Measurements from ENCODE around the gene MAST4.

The MAST4 gene

GRCh38 chr5:66872736-66873331 is 276.6 kb downstream of the MAST4 start:
- no peak for DNase-seq (ENCODE audit: low read depth in 2 of 2)

DNA sequence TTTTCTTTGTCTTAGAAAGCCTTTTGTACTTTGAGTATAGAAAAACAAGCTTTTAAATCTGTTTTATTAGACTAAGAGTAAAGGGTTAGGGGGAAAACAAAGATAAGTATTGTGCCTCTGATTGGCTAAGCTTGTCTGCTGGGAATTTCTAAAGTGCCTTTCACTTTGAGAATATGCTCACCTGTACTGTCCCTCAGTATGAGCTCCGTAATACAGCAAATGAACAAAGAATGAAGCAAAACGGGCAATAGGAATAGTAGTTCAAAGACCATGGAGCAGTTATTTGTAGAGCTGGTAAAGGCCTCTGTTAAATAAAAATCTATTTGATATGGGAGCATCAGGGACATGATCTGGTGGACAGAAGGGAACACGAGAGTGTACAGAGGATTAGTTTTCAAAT is 277.8 kb downstream of the MAST4 start:
- DNase-seq (ENCODE audit: low read depth in 2 of 2): no peak

- no peak for DNase-seq (ENCODE audit: low read depth in 2 of 2)
Measured at GRCh38 chr5:66875315-66875714, 279.1 kb downstream of the MAST4 start.

DNA sequence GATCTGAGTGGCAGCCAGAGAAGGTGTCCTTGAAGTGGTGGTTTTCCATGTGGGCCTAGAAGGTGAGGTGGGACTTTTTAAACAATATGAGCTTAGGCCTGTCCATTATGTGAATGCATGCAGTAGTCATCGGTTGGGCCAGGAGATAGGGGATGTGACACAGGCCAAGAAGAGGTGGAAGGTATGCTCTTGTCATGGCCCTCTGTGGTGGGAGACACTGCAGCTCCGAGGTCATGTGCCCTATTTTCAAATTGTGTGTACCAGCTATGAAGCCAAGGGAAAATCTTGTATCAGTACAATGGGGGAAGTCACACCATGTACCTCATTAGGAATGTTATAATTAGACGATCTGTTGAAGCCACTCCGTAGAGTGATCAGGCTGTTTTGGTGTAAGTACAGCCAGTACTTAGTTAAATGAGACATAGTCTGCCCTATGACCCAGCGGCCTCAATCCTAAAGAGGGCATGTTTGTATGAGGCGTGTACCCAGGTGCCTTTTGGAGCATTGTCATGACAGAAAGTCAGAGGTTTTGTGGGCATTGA is 280.1 kb downstream of the MAST4 start:
- DNase-seq (ENCODE audit: low read depth in 2 of 2): no peak

DNA sequence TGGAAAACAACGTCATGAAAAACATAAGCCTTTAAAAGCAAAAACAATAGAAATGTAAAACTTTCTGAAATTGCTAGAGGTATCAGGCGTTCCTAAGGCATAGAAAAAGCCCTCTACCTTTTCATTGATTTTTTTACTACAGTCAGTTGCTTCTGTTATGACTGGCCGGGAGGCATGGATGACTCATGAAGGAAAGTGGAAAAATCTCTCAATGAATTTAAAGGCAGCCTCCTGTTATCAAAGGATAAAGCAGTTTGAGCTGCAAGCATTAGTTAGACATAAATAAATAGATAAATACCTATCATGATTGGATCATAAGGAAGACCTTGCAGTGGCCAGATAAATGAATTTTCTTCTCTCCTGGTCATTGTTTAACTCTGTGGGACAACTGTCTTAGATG is 281.6 kb downstream of the MAST4 start:
- DNase-seq (ENCODE audit: low read depth in 2 of 2): no peak

- no peak for DNase-seq (ENCODE audit: low read depth in 2 of 2)
Measured at GRCh38 chr5:66880401-66880800, 284.2 kb downstream of the MAST4 start.

DNA sequence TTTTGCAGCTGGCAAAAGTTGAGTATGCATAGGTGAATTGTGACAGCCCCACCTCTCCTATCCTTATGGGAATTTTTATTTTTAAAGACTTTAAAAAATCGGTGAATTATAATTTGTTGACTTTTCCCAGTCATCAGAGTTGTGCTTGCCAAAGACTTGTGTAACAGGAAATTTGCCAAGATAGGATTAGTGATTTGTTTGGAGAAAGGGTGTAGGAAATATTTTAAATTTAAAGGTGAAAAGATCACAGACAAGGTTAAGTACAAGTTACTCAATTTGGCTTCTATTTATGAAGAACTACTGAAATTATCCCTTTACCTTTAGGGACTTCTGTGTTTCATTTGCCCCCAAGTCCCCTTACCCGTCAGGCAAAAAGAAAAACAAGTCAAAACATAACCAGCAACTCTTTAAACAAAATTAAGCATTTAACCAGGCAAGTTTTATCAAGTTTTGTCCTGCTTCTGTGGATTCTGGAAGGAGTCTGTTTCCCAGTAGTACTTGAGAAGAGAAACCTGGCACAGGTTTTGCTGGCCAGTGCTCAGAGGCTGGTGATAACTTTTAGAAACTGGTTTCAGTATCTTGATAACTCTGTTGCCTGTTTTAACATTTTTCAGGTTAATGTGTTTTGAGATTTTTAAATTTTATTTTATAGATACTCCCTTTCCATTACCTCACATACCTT is 285.4 kb downstream of the MAST4 start:
- no peak for DNase-seq (ENCODE audit: low read depth in 2 of 2)

DNA sequence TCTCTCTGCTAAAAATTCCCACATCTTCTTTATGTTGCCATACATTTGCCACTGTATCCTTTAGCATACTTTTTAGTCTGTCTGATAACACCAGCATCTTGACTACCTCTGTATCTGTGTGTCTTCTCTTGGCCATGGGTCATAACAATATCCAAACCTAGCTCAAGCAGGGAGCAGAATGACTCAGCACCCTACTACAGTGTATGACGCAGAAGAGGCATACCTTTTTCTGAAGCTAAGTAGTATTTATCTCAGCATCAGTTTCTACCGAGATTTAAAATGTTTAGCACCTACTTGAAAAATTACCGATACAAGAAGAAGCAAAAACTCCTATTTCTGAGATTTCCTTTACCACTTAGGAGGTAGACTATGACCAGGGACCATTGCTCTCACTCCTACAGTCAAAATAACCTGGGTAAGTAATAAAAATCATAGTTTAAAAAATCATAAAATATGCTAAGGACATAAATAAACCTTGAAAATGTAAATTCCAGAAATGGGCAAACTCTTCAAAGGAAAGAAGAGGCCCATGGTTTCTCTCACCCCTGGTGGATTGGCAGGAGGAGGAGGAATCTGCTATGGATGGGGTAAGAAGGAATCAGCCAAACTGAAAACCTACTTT is 286.5 kb downstream of the MAST4 start:
- no peak for DNase-seq (ENCODE audit: low read depth in 2 of 2)

DNA sequence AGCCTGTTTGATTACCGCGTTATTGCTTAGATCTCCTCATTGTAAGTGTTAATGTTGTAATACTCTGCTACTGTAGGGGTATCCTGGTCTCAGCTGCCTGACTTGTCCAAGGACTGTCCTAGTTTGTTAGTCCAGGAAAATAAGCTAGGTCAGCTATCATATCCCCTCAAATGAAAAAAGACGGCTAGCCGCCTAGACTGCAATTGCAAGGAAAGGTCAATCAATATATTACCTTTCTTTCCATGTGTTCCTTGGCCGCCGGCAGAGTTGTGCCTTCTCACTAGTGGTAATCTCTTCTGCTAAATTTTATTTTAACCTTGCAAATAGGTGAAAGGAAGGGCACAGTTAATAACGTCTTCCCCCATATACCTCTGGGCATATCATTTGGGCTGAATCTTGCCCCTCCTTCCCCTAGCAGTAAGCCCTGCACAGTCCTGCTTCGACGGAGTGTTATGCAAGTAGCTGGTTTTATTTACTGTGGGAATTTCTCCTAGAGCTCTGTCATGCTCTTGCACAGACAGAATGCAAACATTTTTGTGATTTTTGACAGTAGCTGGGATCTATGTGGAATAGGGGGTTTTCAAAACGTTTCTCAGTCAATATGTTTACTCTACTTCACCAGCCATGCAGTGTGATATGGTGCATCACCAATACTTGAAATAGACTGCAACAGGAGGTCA is 288.5 kb downstream of the MAST4 start:
- no peak for DNase-seq (ENCODE audit: low read depth in 2 of 2)

DNA sequence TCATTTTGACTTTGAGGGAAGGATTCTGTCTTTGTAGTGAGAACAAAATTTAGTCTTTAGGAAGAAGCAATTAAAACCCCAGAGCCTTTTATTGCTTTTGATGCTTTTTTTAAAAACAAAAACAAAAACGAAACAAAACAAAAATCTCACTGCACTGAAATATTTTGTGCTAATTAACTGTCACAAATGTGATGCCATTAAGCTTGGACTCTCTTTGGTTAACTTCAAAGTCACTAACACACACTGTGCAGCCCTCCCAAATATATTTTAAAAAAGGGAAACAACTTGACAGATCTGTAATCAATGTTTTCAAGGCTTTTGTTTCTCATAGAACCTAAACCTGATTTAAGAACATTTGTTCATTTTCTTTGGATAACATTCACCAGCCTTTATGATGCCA is 290.7 kb downstream of the MAST4 start:
- no peak for DNase-seq (ENCODE audit: low read depth in 2 of 2)

- DNase-seq (ENCODE audit: low read depth in 2 of 2): no peak
Measured at GRCh38 chr5:66888613-66889012, 292.4 kb downstream of the MAST4 start.

DNA sequence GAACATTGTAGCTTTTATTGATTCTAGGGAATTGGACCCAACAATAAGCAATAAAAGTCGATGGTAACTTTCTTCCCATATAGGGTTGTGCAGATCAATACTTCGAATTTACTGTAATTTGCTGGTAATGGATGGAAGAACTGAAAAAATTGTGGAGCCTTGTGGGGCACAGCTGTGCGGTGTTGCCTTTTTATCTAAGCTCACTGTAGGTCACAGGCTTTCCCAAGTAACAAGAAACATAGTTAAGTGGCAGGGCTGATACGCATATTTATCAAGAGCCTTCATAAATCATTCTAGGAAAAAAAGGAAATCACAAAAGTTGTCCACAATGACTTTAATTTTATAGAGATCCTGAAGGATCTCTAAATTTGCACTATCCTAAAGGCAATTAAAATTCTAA is 292.9 kb downstream of the MAST4 start:
- no peak for DNase-seq (ENCODE audit: low read depth in 2 of 2)

DNA sequence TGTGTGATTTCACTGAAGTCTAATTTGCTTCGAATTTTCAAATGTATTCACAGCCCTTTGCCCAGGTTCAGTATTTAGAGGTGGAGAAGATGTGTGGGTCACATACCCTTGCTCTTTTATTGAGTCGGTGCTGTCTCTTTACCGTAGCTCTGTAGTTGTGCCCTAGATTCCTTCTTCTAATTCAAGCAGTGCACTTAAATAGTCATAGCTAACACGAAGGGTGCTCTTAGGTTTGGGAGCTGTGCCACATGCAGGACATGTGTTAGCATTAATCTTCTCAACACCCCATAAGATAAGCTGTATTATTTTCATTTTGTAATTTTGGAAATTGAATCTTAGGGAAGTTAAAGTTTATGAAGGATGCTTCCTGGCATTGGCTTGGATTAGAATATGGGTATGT is 293.3 kb downstream of the MAST4 start:
- no peak for DNase-seq (ENCODE audit: low read depth in 2 of 2)

- no peak for DNase-seq (ENCODE audit: low read depth in 2 of 2)
Measured at GRCh38 chr5:66891184-66891925, 295.2 kb downstream of the MAST4 start.

- no peak for DNase-seq (ENCODE audit: low read depth in 2 of 2)
Measured at GRCh38 chr5:66892716-66893115, 296.5 kb downstream of the MAST4 start.

- no peak for DNase-seq (ENCODE audit: low read depth in 2 of 2)
Measured at GRCh38 chr5:66894480-66895240, 298.5 kb downstream of the MAST4 start.

- no peak for DNase-seq (ENCODE audit: low read depth in 2 of 2)
Measured at GRCh38 chr5:66896171-66896570, 300.0 kb downstream of the MAST4 start.

GRCh38 chr5:66897356-66897755 is 301.2 kb downstream of the MAST4 start:
- DNase-seq (ENCODE audit: low read depth in 2 of 2): no peak

DNA sequence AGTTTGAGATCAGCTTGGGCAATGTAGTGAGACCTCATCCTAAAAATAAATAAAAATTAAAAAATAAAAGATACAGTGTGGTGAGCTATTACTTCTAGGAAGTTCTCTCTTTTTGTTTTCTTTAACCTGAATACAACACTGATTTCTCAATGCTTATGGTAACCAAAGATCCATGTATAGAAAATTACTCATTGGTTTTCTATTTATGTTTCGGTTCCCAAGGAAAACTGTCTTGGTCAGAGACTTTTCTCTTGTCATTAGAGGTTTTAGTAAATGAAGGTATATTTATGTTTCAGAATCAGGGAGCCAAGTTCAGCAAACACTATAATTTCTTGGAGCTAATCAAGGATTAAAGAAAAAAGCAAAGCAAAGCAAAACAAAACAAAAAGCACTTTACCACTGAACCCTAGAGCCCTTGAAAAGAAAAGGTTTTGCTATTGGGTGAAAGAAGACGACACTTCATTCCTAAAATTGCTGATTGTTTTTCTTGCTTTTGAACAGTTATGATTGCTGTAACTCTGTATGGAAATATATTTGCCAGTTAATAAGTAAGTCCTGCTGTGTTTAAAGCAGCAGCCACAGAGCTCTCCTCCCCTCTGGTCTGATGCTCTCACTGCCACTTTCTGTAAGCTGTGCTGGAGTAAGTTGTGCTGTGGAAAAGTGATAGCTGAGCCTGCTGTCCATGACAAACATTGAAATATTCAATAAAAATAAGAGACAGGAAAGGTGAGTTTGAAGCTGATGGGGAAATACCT is 302.2 kb downstream of the MAST4 start:
- DNase-seq (ENCODE audit: low read depth in 2 of 2): no peak

DNA sequence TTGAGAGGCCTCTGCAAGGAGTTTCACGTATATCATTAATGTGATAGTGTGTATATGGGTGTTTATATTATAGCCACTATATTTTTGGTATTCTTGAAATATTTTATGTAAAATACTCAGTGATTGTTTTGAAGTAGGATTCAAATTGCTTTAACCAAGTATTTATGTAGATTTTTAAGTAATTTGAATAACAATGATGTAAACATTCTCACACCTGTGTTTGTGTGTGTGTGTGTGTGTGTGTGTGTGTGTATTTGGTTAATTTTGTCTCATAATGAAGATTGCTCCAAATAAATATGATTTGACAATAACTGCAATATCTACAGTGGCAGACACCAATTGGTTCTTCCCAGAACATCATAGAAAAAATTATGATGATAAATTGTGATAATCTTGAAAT is 307.0 kb downstream of the MAST4 start:
- no peak for DNase-seq (ENCODE audit: low read depth in 2 of 2)

Measured in stimulated activated CD4-positive, alpha-beta T cell treated with anti-CD3 and anti-CD28 coated beads, Interleukin-1b, Interleukin-23, amount 100 ng/mL, for 4 hours (primary cell).